H9 (cell line): Measurements from ENCODE around the gene NCKAP5. TPM values are rescaled to one million over a fixed set of nuclear protein-coding genes. Genes with fewer than 3 reads are reported as not detected.

Experiments used
- DNase-seq: peaks from one replicate; pipeline ENCODE4 v3.0.0-alpha.2; 2017
- H2AFZ ChIP-seq: one replicate; pipeline ENCODE4 v1.6.1; 2013; ENCODE audit warnings: mild to moderate bottlenecking, low read length, control low read depth, moderate library complexity
- H2AK5ac ChIP-seq: 2 replicates; pipeline ENCODE4 v1.6.1; 2013; ENCODE audit warnings: low read length, control low read depth, mixed read lengths; ENCODE audit not compliant: insufficient read length
- H2BK120ac ChIP-seq: one replicate; pipeline ENCODE4 v1.6.1; 2013; ENCODE audit warnings: low read depth, mild to moderate bottlenecking, low read length, control low read depth, inconsistent platforms; ENCODE audit not compliant: poor library complexity, severe bottlenecking
- H2BK12ac ChIP-seq: 2 replicates; pipeline ENCODE4 v1.6.1; 2013; ENCODE audit warnings: low read length, control low read depth, mixed read lengths, low read depth; ENCODE audit not compliant: insufficient read length
- H2BK15ac ChIP-seq: 2 replicates; pipeline ENCODE4 v1.6.1; 2013; ENCODE audit warnings: low read depth, low read length, control low read depth
- H2BK20ac ChIP-seq: one replicate; pipeline ENCODE4 v1.6.1; 2013; ENCODE audit warnings: low read depth, mild to moderate bottlenecking, low read length, control low read depth, inconsistent platforms; ENCODE audit not compliant: poor library complexity, severe bottlenecking
- H2BK5ac ChIP-seq: 2 replicates; pipeline ENCODE4 v1.6.1; 2013; ENCODE audit warnings: low read length, control low read depth, mixed read lengths; ENCODE audit not compliant: insufficient read length
- H3K14ac ChIP-seq: 2 replicates; pipeline ENCODE4 v1.6.1; 2013; ENCODE audit warnings: low read length, control low read depth; ENCODE audit not compliant: insufficient read depth
- H3K18ac ChIP-seq: 2 replicates; pipeline ENCODE4 v1.6.1; 2013; ENCODE audit warnings: low read depth, mild to moderate bottlenecking, mixed read lengths, low read length, control low read depth; ENCODE audit not compliant: insufficient read length
- H3K23ac ChIP-seq: 2 replicates; pipeline ENCODE4 v1.6.1; 2013; ENCODE audit warnings: low read length, control low read depth, mixed read lengths, low read depth; ENCODE audit not compliant: insufficient read length
- H3K23me2 ChIP-seq: 2 replicates; pipeline ENCODE4 v1.6.1; 2013; ENCODE audit warnings: low read depth, mild to moderate bottlenecking, mixed read lengths, low read length, control low read depth; ENCODE audit not compliant: insufficient read length, poor library complexity, severe bottlenecking
- H3K27ac ChIP-seq: 2 replicates; pipeline ENCODE4 v1.5.1; 2013; ENCODE audit warnings: low read length, control low read depth, mixed read lengths, low read depth; ENCODE audit not compliant: insufficient read length
- H3K27me3 ChIP-seq: 2 replicates; pipeline ENCODE4 v1.6.1; 2013; ENCODE audit warnings: low read length, control low read depth, inconsistent platforms; ENCODE audit not compliant: insufficient read depth
- H3K4ac ChIP-seq: 2 replicates; pipeline ENCODE4 v1.6.1; 2013; ENCODE audit warnings: low read depth, mild to moderate bottlenecking, control low read depth, inconsistent platforms, low read length, moderate library complexity
- H3K4me1 ChIP-seq: 2 replicates; pipeline ENCODE4 v1.6.1; 2013; ENCODE audit warnings: low read length, control low read depth, inconsistent platforms; ENCODE audit not compliant: insufficient read depth
- H3K4me2 ChIP-seq: 2 replicates; pipeline ENCODE4 v1.6.1; 2013; ENCODE audit warnings: low read length, control low read depth, mixed read lengths; ENCODE audit not compliant: insufficient read length, insufficient read depth
- H3K56ac ChIP-seq: 2 replicates; pipeline ENCODE4 v1.6.1; 2013; ENCODE audit warnings: low read depth, mild to moderate bottlenecking, mixed read lengths, low read length, control low read depth; ENCODE audit not compliant: insufficient read length
- H3K79me1 ChIP-seq: 2 replicates; pipeline ENCODE4 v1.6.1; 2013; ENCODE audit warnings: low read depth, mild to moderate bottlenecking, moderate library complexity, low read length, control low read depth, inconsistent platforms; ENCODE audit not compliant: insufficient read depth, poor library complexity, severe bottlenecking
- H3K79me2 ChIP-seq: 2 replicates; pipeline ENCODE4 v1.6.1; 2013; ENCODE audit warnings: low read length, control low read depth, inconsistent platforms; ENCODE audit not compliant: insufficient read depth
- H3K9ac ChIP-seq: 2 replicates; pipeline ENCODE4 v1.6.1; 2013; ENCODE audit warnings: low read length, control low read depth, mixed read lengths; ENCODE audit not compliant: insufficient read length; ENCODE audit errors: extremely low read depth
- H3K9me3 ChIP-seq: one replicate; pipeline ENCODE4 v1.6.1; 2013; ENCODE audit warnings: low read depth, low read length, inconsistent platforms; ENCODE audit not compliant: control insufficient read depth
- H3T11ph ChIP-seq: one replicate; pipeline ENCODE4 v1.6.1; 2013; ENCODE audit warnings: mild to moderate bottlenecking, low read length, control low read depth, inconsistent platforms
- H4K20me1 ChIP-seq: one replicate; pipeline ENCODE4 v1.6.1; 2013; ENCODE audit not compliant: control insufficient read depth, insufficient read length, insufficient read depth
- H4K5ac ChIP-seq: 2 replicates; pipeline ENCODE4 v1.6.1; 2013; ENCODE audit warnings: low read depth, mild to moderate bottlenecking, mixed read lengths, low read length, control low read depth; ENCODE audit not compliant: insufficient read length
- H4K8ac ChIP-seq: replicated peaks from 2 replicates; pipeline ENCODE4 v1.6.1; 2013; ENCODE audit warnings: low read length, control low read depth, mixed read lengths, low read depth; ENCODE audit not compliant: insufficient read length
- H4K91ac ChIP-seq: 2 replicates; pipeline ENCODE4 v1.6.1; 2013; ENCODE audit warnings: low read depth, mild to moderate bottlenecking, moderate library complexity, mixed read lengths, low read length, control low read depth; ENCODE audit not compliant: insufficient read length
- H3K27ac Mint-ChIP-seq, 3 experiments: 2 replicates in 2 of 3; 3 replicates in 1 of 3; pipeline ENCODE4 v1.8.0; 2020 to 2021; ENCODE audit warnings: mixed read lengths in 3 of 3, mild to moderate bottlenecking in 1 of 3, moderate library complexity in 1 of 3
- H3K27me3 Mint-ChIP-seq: 2 replicates; pipeline ENCODE4 v1.8.0; 2021; ENCODE audit warnings: low read depth, mild to moderate bottlenecking, moderate library complexity, mixed read lengths
- H3K36me3 Mint-ChIP-seq, 3 experiments: 2 replicates in 2 of 3; 3 replicates in 1 of 3; pipeline ENCODE4 v1.8.0; 2020 to 2021; ENCODE audit warnings: low read depth in 3 of 3, mixed read lengths in 3 of 3; ENCODE audit not compliant: insufficient read depth in 1 of 3
- H3K4me1 Mint-ChIP-seq, 2 experiments: 2 replicates each; pipeline ENCODE4 v1.8.0; 2020; ENCODE audit warnings: mixed read lengths in 2 of 2
- H3K4me3 Mint-ChIP-seq, 2 experiments: 2 replicates in 1 of 2; 3 replicates in 1 of 2; pipeline ENCODE4 v1.8.0; 2020 to 2021; ENCODE audit warnings: mild to moderate bottlenecking in 2 of 2, mixed read lengths in 2 of 2, moderate library complexity in 1 of 2
- H3K9me3 Mint-ChIP-seq, 2 experiments: 2 replicates in 1 of 2; 3 replicates in 1 of 2; pipeline ENCODE4 v1.8.0; 2020; ENCODE audit warnings: mild to moderate bottlenecking in 2 of 2, mixed read lengths in 2 of 2, moderate library complexity in 1 of 2
- WGBS: extraction: QIAGEN DNeasy Blood & Tissue Kit; methylation state at CpG from one replicate; pipeline ENCODE4 v1.1.7; 2013; ENCODE audit warnings: missing lambda C conversion rate, low lambda C conversion rate, mixed read lengths; ENCODE audit not compliant: insufficient read length; ENCODE audit errors: extremely low coverage; 5-methylcytosine and 5-hydroxymethylcytosine counted together
- total RNA-seq: library from RNA; stranded (reverse); gene quantifications from 2 replicates; pipeline ENCODE4 v1.2.1, GENCODE V29; 2021
- TF ChIP-seq, protein P1 (sequence below): fragments of 200-600 bp; sonication (generic); conservative IDR thresholded peaks from 3 replicates; pipeline ENCODE4 v1.8.0; 2021; ENCODE audit warnings: antibody characterized with exemption, mild to moderate bottlenecking

Gene NCKAP5
- total RNA-seq, 1 experiment from 2014 or later: 0.26 TPM

DNA sequence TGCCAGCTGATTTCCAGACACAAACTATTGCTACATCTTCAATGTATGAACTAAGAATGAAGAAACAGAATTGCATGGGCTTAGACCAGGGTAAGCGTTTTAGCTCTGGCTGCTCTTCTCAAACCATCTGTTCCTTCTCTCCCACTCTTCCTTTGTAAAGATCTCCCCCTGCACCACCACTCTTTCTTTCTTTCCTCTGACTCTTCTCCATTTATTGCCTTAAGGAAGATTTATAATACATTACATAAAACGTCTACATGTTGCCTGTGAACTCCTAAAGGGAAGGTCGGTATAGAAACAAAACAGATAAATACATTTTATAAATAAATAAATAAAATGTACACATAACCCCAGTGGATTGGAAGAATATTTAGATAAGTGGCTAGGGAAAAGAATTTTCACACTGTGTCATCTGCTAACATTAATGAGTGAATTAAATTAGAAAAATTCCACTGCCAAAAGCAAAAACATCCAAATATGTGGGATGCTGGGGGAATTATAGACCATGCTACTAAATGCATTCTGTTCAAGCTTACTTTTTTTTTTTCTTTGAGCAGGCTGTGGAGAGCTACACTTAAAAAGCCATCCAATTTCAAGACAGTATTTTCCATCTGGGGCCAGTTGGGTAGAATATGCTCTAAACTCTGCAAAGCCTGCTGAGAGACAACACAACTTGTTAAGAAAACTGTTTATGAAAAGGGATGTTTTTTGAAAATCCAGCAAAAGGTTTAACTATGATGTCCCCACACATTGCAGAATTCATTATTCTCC, 41.5 kb downstream of the NCKAP5 start:
- H3K27ac Mint-ChIP-seq: no peak overlapping the region
- no peak overlapping the region for H4K8ac ChIP-seq
- no peak overlapping the region for H2BK12ac ChIP-seq
- H3K79me2 ChIP-seq: no peaks in the 10 kb centered on the region
- H3K4me1 Mint-ChIP-seq: peaks cover 14 to 16% of the 10 kb centered on the region in 2 experiments
- H3K4me1 ChIP-seq: peaks cover 4% of the 10 kb centered on the region; the same call in 1 of the 2 replicates
- no peak overlapping the region for H4K91ac ChIP-seq
- TF ChIP-seq, protein P1, sequence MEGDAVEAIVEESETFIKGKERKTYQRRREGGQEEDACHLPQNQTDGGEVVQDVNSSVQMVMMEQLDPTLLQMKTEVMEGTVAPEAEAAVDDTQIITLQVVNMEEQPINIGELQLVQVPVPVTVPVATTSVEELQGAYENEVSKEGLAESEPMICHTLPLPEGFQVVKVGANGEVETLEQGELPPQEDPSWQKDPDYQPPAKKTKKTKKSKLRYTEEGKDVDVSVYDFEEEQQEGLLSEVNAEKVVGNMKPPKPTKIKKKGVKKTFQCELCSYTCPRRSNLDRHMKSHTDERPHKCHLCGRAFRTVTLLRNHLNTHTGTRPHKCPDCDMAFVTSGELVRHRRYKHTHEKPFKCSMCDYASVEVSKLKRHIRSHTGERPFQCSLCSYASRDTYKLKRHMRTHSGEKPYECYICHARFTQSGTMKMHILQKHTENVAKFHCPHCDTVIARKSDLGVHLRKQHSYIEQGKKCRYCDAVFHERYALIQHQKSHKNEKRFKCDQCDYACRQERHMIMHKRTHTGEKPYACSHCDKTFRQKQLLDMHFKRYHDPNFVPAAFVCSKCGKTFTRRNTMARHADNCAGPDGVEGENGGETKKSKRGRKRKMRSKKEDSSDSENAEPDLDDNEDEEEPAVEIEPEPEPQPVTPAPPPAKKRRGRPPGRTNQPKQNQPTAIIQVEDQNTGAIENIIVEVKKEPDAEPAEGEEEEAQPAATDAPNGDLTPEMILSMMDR: no peak
- no peak overlapping the region for H3K4me3 Mint-ChIP-seq
- no peak overlapping the region for H2AFZ ChIP-seq
- no peak overlapping the region for H3K14ac ChIP-seq
- no peak overlapping the region for H2BK20ac ChIP-seq
- H2BK120ac ChIP-seq: no peak overlapping the region
- no peaks in the 10 kb centered on the region for H3K79me1 ChIP-seq
- H4K5ac ChIP-seq: no peak overlapping the region
- no peak overlapping the region for H3K23ac ChIP-seq
- H3K56ac ChIP-seq: no peak overlapping the region
- no peak overlapping the region for H3K4ac ChIP-seq
- H2AK5ac ChIP-seq: no peak overlapping the region
- H3K9me3 Mint-ChIP-seq: no peaks in the 10 kb centered on the region; a peak in 1 of 5 replicates
- H3K9ac ChIP-seq: no peak overlapping the region
- no peak for DNase-seq
- H3K18ac ChIP-seq: no peak overlapping the region
- no peak overlapping the region for H2BK15ac ChIP-seq
- WGBS: no CpG with 5 or more reads among the region's 3 CpGs
- H3K36me3 Mint-ChIP-seq: no peaks in the 10 kb centered on the region
- no peak overlapping the region for H3K4me2 ChIP-seq
- no peak overlapping the region for H3T11ph ChIP-seq
- no peak overlapping the region for H3K27ac ChIP-seq
- no peak overlapping the region for H2BK5ac ChIP-seq
- H4K20me1 ChIP-seq: no peaks in the 10 kb centered on the region
- H3K23me2 ChIP-seq: no peaks in the 10 kb centered on the region
- H3K9me3 ChIP-seq: no peaks in the 10 kb centered on the region
- peaks cover 53% of the 10 kb centered on the region for H3K27me3 Mint-ChIP-seq
- H3K27me3 ChIP-seq: peaks cover 29% of the 10 kb centered on the region; the same call in 1 of the 2 replicates
